IMR-90 (cell line): Measurements from ENCODE around the gene STAM2. TPM values are rescaled to one million over a fixed set of nuclear protein-coding genes. Genes with fewer than 3 reads are reported as not detected.

ENCODE experiments used
- ATAC-seq: fragments of 200-7000 bp; cut with Tn5 transposase; 2 replicates; pipeline ENCODE4 v1.9.1; 2020; ENCODE audit warnings: low read depth, mild to moderate bottlenecking, moderate library complexity
- BruUV-seq: library from RNA; stranded (reverse); fragments of 400-500 nt; replicated peaks from 2 replicates; lab custom pipeline; 2021; lab: Mats Ljungman, UMichigan
- CTCF ChIA-PET: fragments of 300-600 bp; formaldehyde crosslinking; extraction: SDS; loops from one replicate; lab custom pipeline; 2021; ENCODE audit warnings: antibody characterized with exemption; lab: Yijun Ruan, JAX
- POLR2A ChIA-PET: fragments of 300-600 bp; sonication (Branson Sonifier 250); formaldehyde crosslinking; loops from one replicate; lab custom pipeline; 2022; ENCODE audit warnings: antibody characterized with exemption; ENCODE audit not compliant: unreplicated experiment; lab: Charles Lee
- DNase-seq: peaks from one replicate; pipeline ENCODE4 v3.0.0; 2013
- H2AFZ ChIP-seq: replicated peaks from 2 replicates; pipeline ENCODE3; 2013; ENCODE audit warnings: low read length, mild to moderate bottlenecking; ENCODE audit not compliant: poor library complexity
- H2AK5ac ChIP-seq: 2 replicates; pipeline ENCODE4 v1.6.1; 2013; ENCODE audit warnings: low read depth, low read length, inconsistent platforms
- H2AK9ac ChIP-seq: replicated peaks from 2 replicates; pipeline ENCODE3; 2013; ENCODE audit warnings: mild to moderate bottlenecking, low read depth, low read length, moderate library complexity; ENCODE audit not compliant: poor library complexity
- H2BK120ac ChIP-seq: 2 replicates; pipeline ENCODE4 v1.6.1; 2013; ENCODE audit warnings: low read depth, low read length, inconsistent platforms
- H2BK15ac ChIP-seq: 3 replicates; pipeline ENCODE4 v1.6.1; 2013; ENCODE audit warnings: low read depth, low read length, inconsistent platforms
- H2BK20ac ChIP-seq: 2 replicates; pipeline ENCODE4 v1.6.1; 2013; ENCODE audit warnings: low read depth, mild to moderate bottlenecking, inconsistent platforms, low read length, moderate library complexity
- H2BK5ac ChIP-seq: 2 replicates; pipeline ENCODE4 v1.6.1; 2013; ENCODE audit warnings: mild to moderate bottlenecking, low read depth, low read length, inconsistent platforms; ENCODE audit not compliant: poor library complexity, severe bottlenecking
- H3K14ac ChIP-seq: replicated peaks from 2 replicates; pipeline ENCODE4 v1.6.1; 2013; ENCODE audit warnings: low read depth, low read length, inconsistent platforms
- H3K18ac ChIP-seq: 2 replicates; pipeline ENCODE4 v1.6.1; 2013; ENCODE audit warnings: low read depth, low read length, control low read depth
- H3K23ac ChIP-seq: 2 replicates; pipeline ENCODE4 v1.6.1; 2013; ENCODE audit warnings: low read depth, low read length, inconsistent platforms
- H3K27ac ChIP-seq: 2 replicates; pipeline ENCODE4 v1.5.1; 2013; ENCODE audit warnings: mild to moderate bottlenecking, control low read depth, low read length; ENCODE audit not compliant: insufficient read depth
- H3K27me3 ChIP-seq: 2 replicates; pipeline ENCODE4 v1.6.1; 2013; ENCODE audit warnings: low read length; ENCODE audit not compliant: control insufficient read depth, insufficient read depth
- H3K36me3 ChIP-seq: 2 replicates; pipeline ENCODE4 v1.6.1; 2013; ENCODE audit warnings: low read length, mixed read lengths; ENCODE audit not compliant: control insufficient read depth, insufficient read depth
- H3K4ac ChIP-seq: 2 replicates; pipeline ENCODE4 v1.6.1; 2013; ENCODE audit warnings: low read depth, low read length, inconsistent platforms
- H3K4me1 ChIP-seq: 2 replicates; pipeline ENCODE4 v1.6.1; 2013; ENCODE audit warnings: low read length, mixed read lengths; ENCODE audit not compliant: control insufficient read depth, insufficient read depth
- H3K4me2 ChIP-seq: 2 replicates; pipeline ENCODE4 v1.6.1; 2013; ENCODE audit warnings: low read depth, mild to moderate bottlenecking, control low read depth, low read length, moderate library complexity
- H3K4me3 ChIP-seq: 2 replicates; pipeline ENCODE4 v1.5.1; 2013; ENCODE audit warnings: low read depth, mild to moderate bottlenecking, control low read depth, low read length, moderate library complexity; ENCODE audit not compliant: insufficient read depth
- H3K56ac ChIP-seq: 2 replicates; pipeline ENCODE4 v1.6.1; 2013; ENCODE audit warnings: low read length, inconsistent platforms; ENCODE audit not compliant: insufficient read depth; ENCODE audit errors: extremely low read depth
- H3K79me1 ChIP-seq, 2 experiments: 2 replicates each; pipeline ENCODE4 v1.6.1; 2013; ENCODE audit warnings: low read length in 2 of 2, inconsistent platforms in 1 of 2, low read depth in 1 of 2
- H3K9ac ChIP-seq: 2 replicates; pipeline ENCODE4 v1.6.1; 2013; ENCODE audit warnings: low read depth, low read length, control low read depth
- H3K9me1 ChIP-seq: 2 replicates; pipeline ENCODE4 v1.6.1; 2013; ENCODE audit warnings: low read length, inconsistent platforms; ENCODE audit not compliant: insufficient read depth
- H3K9me3 ChIP-seq: 2 replicates; pipeline ENCODE4 v1.6.1; 2013; ENCODE audit warnings: low read length; ENCODE audit not compliant: control insufficient read depth, insufficient read depth
- H4K20me1 ChIP-seq: 2 replicates; pipeline ENCODE4 v1.6.1; 2013; ENCODE audit warnings: low read length, inconsistent platforms; ENCODE audit not compliant: insufficient read depth
- H4K5ac ChIP-seq: 2 replicates; pipeline ENCODE4 v1.6.1; 2013; ENCODE audit warnings: mild to moderate bottlenecking, low read depth, low read length, control low read depth
- H4K8ac ChIP-seq, 2 experiments: 2 replicates each; pipeline ENCODE4 v1.6.1; 2013; ENCODE audit warnings: low read depth in 2 of 2, low read length in 2 of 2, control low read depth in 1 of 2, inconsistent platforms in 1 of 2
- H4K91ac ChIP-seq: 2 replicates; pipeline ENCODE4 v1.6.1; 2013; ENCODE audit warnings: low read depth, low read length, inconsistent platforms; ENCODE audit not compliant: insufficient read depth
- BHLHE40 ChIP-seq: fragments of 150-350 bp; IDR thresholded peaks from 2 replicates; pipeline ENCODE4 v1.6.1; 2016; ENCODE audit warnings: mild to moderate bottlenecking, low read depth, low read length
- CEBPB ChIP-seq: IDR thresholded peaks from 2 replicates; pipeline ENCODE4 v1.6.1; 2012; ENCODE audit warnings: low read depth, low read length, improper control_type of control experiment
- CHD1 ChIP-seq: IDR thresholded peaks from 2 replicates; pipeline ENCODE4 v1.6.1; 2012; ENCODE audit warnings: low read depth, low read length, improper control_type of control experiment
- CTCF ChIP-seq: conservative IDR thresholded peaks from 2 replicates; pipeline ENCODE4 v1.5.1; 2012; ENCODE audit warnings: mild to moderate bottlenecking, low read depth, low read length, improper control_type of control experiment
- FOS ChIP-seq: fragments of 150-350 bp; IDR thresholded peaks from 2 replicates; pipeline ENCODE4 v1.6.1; 2016; ENCODE audit warnings: low read depth, low read length
- MAFK ChIP-seq: IDR thresholded peaks from 2 replicates; pipeline ENCODE4 v1.6.1; 2012; ENCODE audit warnings: low read depth, low read length, improper control_type of control experiment
- MAZ ChIP-seq: IDR thresholded peaks from 2 replicates; pipeline ENCODE4 v1.6.1; 2012; ENCODE audit warnings: low read depth, mild to moderate bottlenecking, low read length, improper control_type of control experiment, moderate library complexity, borderline replicate concordance
- MXI1 ChIP-seq: IDR thresholded peaks from 2 replicates; pipeline ENCODE4 v1.6.1; 2012; ENCODE audit warnings: low read depth, mild to moderate bottlenecking, low read length, moderate library complexity, borderline replicate concordance
- NFE2L2 ChIP-seq: fragments of 150-350 bp; IDR thresholded peaks from 2 replicates; pipeline ENCODE4 v1.6.1; 2016; ENCODE audit warnings: low read depth, mild to moderate bottlenecking, low read length
- POLR2A ChIP-seq: IDR thresholded peaks from 2 replicates; pipeline ENCODE4 v1.6.1; 2012; ENCODE audit warnings: mild to moderate bottlenecking, low read depth, low read length
- RAD21 ChIP-seq: IDR thresholded peaks from 2 replicates; pipeline ENCODE4 v1.6.1; 2012; ENCODE audit warnings: low read length, improper control_type of control experiment
- RCOR1 ChIP-seq: IDR thresholded peaks from 2 replicates; pipeline ENCODE4 v1.6.1; 2012; ENCODE audit warnings: mild to moderate bottlenecking, low read length, improper control_type of control experiment; ENCODE audit not compliant: insufficient replicate concordance
- RFX5 ChIP-seq: IDR thresholded peaks from 2 replicates; pipeline ENCODE4 v1.8.0; 2012; ENCODE audit warnings: low read depth, mild to moderate bottlenecking, low read length, moderate library complexity
- SMC3 ChIP-seq: fragments of 150-350 bp; IDR thresholded peaks from 2 replicates; pipeline ENCODE4 v1.6.1; 2016; ENCODE audit warnings: low read depth, mild to moderate bottlenecking, antibody characterized with exemption, low read length, moderate library complexity
- WGBS, 2 experiments: methylation state at CpG; one replicate each; pipeline versions ENCODE4 v1.1.5 to v1.1.7; 2013; ENCODE audit warnings: missing lambda C conversion rate in 2 of 2; ENCODE audit not compliant: insufficient read length in 1 of 2; ENCODE audit errors: extremely low coverage in 2 of 2; 5-methylcytosine and 5-hydroxymethylcytosine counted together
- dilution Hi-C: fragments of 300-500 bp; cut with HindIII; formaldehyde crosslinking; loops from one replicate; pipeline ENCODE4 v1.14.3; 2018; ENCODE audit warnings: low sequenced_read_pairs; ENCODE audit not compliant: unreplicated experiment
- in situ Hi-C: fragments of 300-500 bp; cut with MboI; formaldehyde crosslinking; loops from 3 replicates; pipeline ENCODE4 v1.14.3; 2019; ENCODE audit warnings: low sequenced_read_pairs, inconsistent platforms, mixed read lengths
- intact Hi-C: fragments of 100-400 bp; cut with micrococcal nuclease; formaldehyde crosslinking; loops from 2 replicates; pipeline ENCODE4 v1.10.0; 2022
- polyA plus RNA-seq, 3 experiments: library from polyadenylated mRNA; depleted of rRNA; stranded (reverse); fragments of >200 nt; gene quantifications; 2 replicates each; pipeline ENCODE4 v1.2.3, GENCODE V29; 2012; ENCODE audit warnings: low replicate concordance in 1 of 3
- total RNA-seq: library from RNA; depleted of rRNA; stranded (reverse); fragments of >200 nt; gene quantifications from 2 replicates; pipeline ENCODE4 v1.2.3, GENCODE V29; 2012
- TF ChIP-seq, protein P1 (sequence below): fragments of 150-350 bp; IDR thresholded peaks from 2 replicates; pipeline ENCODE4 v1.6.1; 2016; ENCODE audit warnings: low read depth, mild to moderate bottlenecking, low read length, moderate library complexity, borderline replicate concordance
- TF ChIP-seq, protein P2 (sequence below): fragments of 150-350 bp; IDR thresholded peaks from 2 replicates; pipeline ENCODE4 v1.6.1; 2017; ENCODE audit warnings: mild to moderate bottlenecking, antibody characterized with exemption, low read length, low read depth

The STAM2 gene
- total and polyA plus RNA-seq, 2 of the 4 experiments (the other 2 are of a cell fraction): 12.5 to 29.2 TPM

DNA sequence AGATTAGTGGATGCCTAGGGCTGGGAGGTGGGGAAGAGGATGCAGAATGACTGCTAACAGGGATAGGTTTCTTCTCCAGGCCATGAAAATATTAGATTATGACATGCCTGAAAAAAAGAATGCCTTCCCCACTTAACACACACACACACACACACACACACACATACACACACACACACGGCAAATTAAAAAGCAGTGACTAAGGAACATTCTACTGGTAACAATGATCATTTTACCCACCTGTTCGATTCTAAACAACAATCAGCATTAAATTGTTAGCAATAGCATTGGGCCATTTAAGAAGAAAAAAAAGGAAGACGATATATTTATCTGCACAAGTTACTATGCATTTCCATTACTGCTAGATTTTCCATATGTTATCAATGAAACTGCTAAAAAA lies 87.6 kb downstream of the STAM2 start:
- BruUV-seq: no TSS peak

More for the DNA sequence above, 87.6 kb downstream of the STAM2 start:
- no peak overlapping the region for H2BK20ac ChIP-seq
- H3K9me3 ChIP-seq: no peaks in the 10 kb centered on the region
- H2AK9ac ChIP-seq: no peak overlapping the region
- H3K79me1 ChIP-seq: no peaks in the 10 kb centered on the region
- no peak overlapping the region for H3K4me3 ChIP-seq
- H3K9me1 ChIP-seq: no peaks in the 10 kb centered on the region
- H3K4me2 ChIP-seq: no peak overlapping the region
- no peak for DNase-seq
- no peaks in the 10 kb centered on the region for H3K4me1 ChIP-seq
- H3K36me3 ChIP-seq: no peaks in the 10 kb centered on the region
- dilution Hi-C loops (no loop called here), intact Hi-C loops (no loop called here), in situ Hi-C loops (no loop called here)
- no peak overlapping the region for H2BK5ac ChIP-seq
- H4K5ac ChIP-seq: no peak overlapping the region
- H2BK15ac ChIP-seq: no peak overlapping the region
- no peak overlapping the region for H3K4ac ChIP-seq
- no peak overlapping the region for H3K9ac ChIP-seq
- H3K14ac ChIP-seq: no peak overlapping the region
- CTCF ChIA-PET: no interaction called here
- TF ChIP-seq RAD21 (no peak), BHLHE40 (no peak), MAZ (no peak), RCOR1 (no peak), MAFK (no peak), CTCF (no peak), CEBPB (no peak), POLR2A (no peak), NFE2L2 (no peak), SMC3 (no peak), MXI1 (no peak), FOS (no peak), RFX5 (no peak), CHD1 (no peak)
- TF ChIP-seq, protein P1, sequence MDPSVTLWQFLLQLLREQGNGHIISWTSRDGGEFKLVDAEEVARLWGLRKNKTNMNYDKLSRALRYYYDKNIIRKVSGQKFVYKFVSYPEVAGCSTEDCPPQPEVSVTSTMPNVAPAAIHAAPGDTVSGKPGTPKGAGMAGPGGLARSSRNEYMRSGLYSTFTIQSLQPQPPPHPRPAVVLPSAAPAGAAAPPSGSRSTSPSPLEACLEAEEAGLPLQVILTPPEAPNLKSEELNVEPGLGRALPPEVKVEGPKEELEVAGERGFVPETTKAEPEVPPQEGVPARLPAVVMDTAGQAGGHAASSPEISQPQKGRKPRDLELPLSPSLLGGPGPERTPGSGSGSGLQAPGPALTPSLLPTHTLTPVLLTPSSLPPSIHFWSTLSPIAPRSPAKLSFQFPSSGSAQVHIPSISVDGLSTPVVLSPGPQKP: no peak
- TF ChIP-seq, protein P2, sequence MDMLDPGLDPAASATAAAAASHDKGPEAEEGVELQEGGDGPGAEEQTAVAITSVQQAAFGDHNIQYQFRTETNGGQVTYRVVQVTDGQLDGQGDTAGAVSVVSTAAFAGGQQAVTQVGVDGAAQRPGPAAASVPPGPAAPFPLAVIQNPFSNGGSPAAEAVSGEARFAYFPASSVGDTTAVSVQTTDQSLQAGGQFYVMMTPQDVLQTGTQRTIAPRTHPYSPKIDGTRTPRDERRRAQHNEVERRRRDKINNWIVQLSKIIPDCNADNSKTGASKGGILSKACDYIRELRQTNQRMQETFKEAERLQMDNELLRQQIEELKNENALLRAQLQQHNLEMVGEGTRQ: no peak
- no peaks in the 10 kb centered on the region for H4K20me1 ChIP-seq
- no peak overlapping the region for H3K27ac ChIP-seq
- POLR2A ChIA-PET: no interaction called here
- H3K23ac ChIP-seq: no peak overlapping the region
- H3K27me3 ChIP-seq: peaks cover 7% of the 10 kb centered on the region
- no CpG with 5 or more reads among the region's 3 CpGs for WGBS, 2 experiments
- no peak overlapping the region for H2AK5ac ChIP-seq
- no peak overlapping the region for H2AFZ ChIP-seq
- no peak overlapping the region for H2BK120ac ChIP-seq
- H3K56ac ChIP-seq: no peak overlapping the region
- H4K8ac ChIP-seq: no peak overlapping the region
- no peak overlapping the region for H3K18ac ChIP-seq
- H4K91ac ChIP-seq: no peak overlapping the region
- ATAC-seq: no peak
